ENCODE measurements around the gene PTMS. TPM values are rescaled to one million over a fixed set of nuclear protein-coding genes. Genes with fewer than 3 reads are reported as not detected.

The PTMS gene
- total and polyA plus RNA-seq, 9 of the 15 experiments (the other 6 are each of a cell fraction or from before 2014, with no cell fraction given), result 5.1 to 287 (median 78.5) TPM

GRCh38 chr12:6730169-6730568, 36.0 kb upstream of the PTMS start:
- FAIRE-seq (no peak), DNase-seq (ENCODE audit: extremely low read depth in 1 of 4, low spot score in 3 of 4) (no peak), ATAC-seq (no peak)
- Histone ChIP-seq H3K4me1 (replicated peaks in 1 of 2; ENCODE audit: control insufficient read depth in 2 of 2, insufficient read depth in 2 of 2, low read length in 2 of 2) (peaks cover 6 to 10% of the 10 kb centered on the region in 2 experiments; a peak in 3 of 5 replicates), H3K27ac (ENCODE audit: extremely low read depth, low read depth, low read length) (no peak overlapping the region), H3K9ac (ENCODE audit: insufficient read depth in 1 of 2, low read depth in 2 of 2, low read length in 2 of 2) (peak overlapping the region in 1 of 2 experiments; percentile 52; a peak in 1 of 4 replicates), H2AFZ (ENCODE audit: low read depth, low read length) (no peak overlapping the region), H3K4me2 (ENCODE audit: insufficient read depth, low read length) (no peak overlapping the region), H3K36me3 (ENCODE audit: control insufficient read depth, insufficient read depth, low read length) (peaks cover 34% of the 10 kb centered on the region; the same call in 2 of the 3 replicates), H3K9me3 (replicated peaks; ENCODE audit: control insufficient read depth, insufficient read depth, low read depth, low read length) (no peaks in the 10 kb centered on the region), H3K4me3 (no peak overlapping the region), H4K20me1 (replicated peaks; ENCODE audit: control insufficient read depth, insufficient read depth, low read length) (no peaks in the 10 kb centered on the region), H3K27me3 (ENCODE audit: control insufficient read depth in 2 of 2, insufficient read depth in 2 of 2, low read length in 2 of 2) (no peaks in the 10 kb centered on the region), H3K9me1 (ENCODE audit: control insufficient read depth, insufficient read depth, low read length) (no peaks in the 10 kb centered on the region), H3K79me2 (ENCODE audit: control insufficient read depth, insufficient read depth, low read length) (peaks cover 6% of the 10 kb centered on the region)
- WGBS (ENCODE audit: insufficient coverage, low coverage, missing lambda C conversion rate), result 71% methylated on average over 7 of the region's 8 CpGs
- POLR2A ChIA-PET, result no interaction called here
- CTCF ChIA-PET (ENCODE audit: low intra/inter-chr PET ratio), result no interaction called here
- in situ Hi-C loops (cut with MboI), result no loop called here
- no peak for TF ChIP-seq DDX20 (tag; IDR thresholded peaks at IDR 0.05; ENCODE audit: low read depth)
- intact Hi-C loops (cut with micrococcal nuclease), result no loop called here
- no TSS peak for BruUV-seq (replicated peaks)

- no peak for ATAC-seq
- Histone ChIP-seq H2AFZ (ENCODE audit: low read depth, low read length) (no peak overlapping the region), H3K79me2 (ENCODE audit: control insufficient read depth, insufficient read depth, low read length) (no peaks in the 10 kb centered on the region), H3K27me3 (ENCODE audit: control insufficient read depth in 2 of 2, insufficient read depth in 2 of 2, low read length in 2 of 2) (no peaks in the 10 kb centered on the region), H3K4me2 (ENCODE audit: insufficient read depth, low read length) (no peak overlapping the region), H3K4me1 (replicated peaks in 1 of 2; ENCODE audit: control insufficient read depth in 2 of 2, insufficient read depth in 2 of 2, low read length in 2 of 2) (peaks cover 0 to 2% of the 10 kb centered on the region in 2 experiments; a peak in 2 of 5 replicates), H3K9me1 (ENCODE audit: control insufficient read depth, insufficient read depth, low read length) (no peaks in the 10 kb centered on the region), H3K36me3 (ENCODE audit: control insufficient read depth, insufficient read depth, low read length) (peaks cover 17% of the 10 kb centered on the region; the same call in 1 of the 3 replicates), H3K27ac (ENCODE audit: extremely low read depth, low read depth, low read length) (no peak overlapping the region), H3K4me3 (no peak overlapping the region), H4K20me1 (replicated peaks; ENCODE audit: control insufficient read depth, insufficient read depth, low read length) (no peaks in the 10 kb centered on the region), H3K9ac (ENCODE audit: insufficient read depth in 1 of 2, low read depth in 2 of 2, low read length in 2 of 2) (peak overlapping the region in 1 of 2 experiments; percentile 35; a peak in 2 of 4 replicates), H3K9me3 (replicated peaks; ENCODE audit: control insufficient read depth, insufficient read depth, low read depth, low read length) (no peaks in the 10 kb centered on the region; the same call in 1 of the 2 replicates)
- intact Hi-C loops (cut with micrococcal nuclease), result loop anchor here (1.0 kb wide), 2 partner anchors 45 to 91 kb away; no protein-coding TSS in a partner anchor
- DNase-seq (ENCODE audit: extremely low read depth in 1 of 4, low spot score in 3 of 4), result no peak
- FAIRE-seq, result no peak
- ChIA-PET POLR2A (interaction anchor here (0.9 to 1.3 kb wide), 2 partner anchors 10 to 11 kb away, joined by 3 to 9 read pairs; partner anchors contain the start of gene COPS7A), CTCF (ENCODE audit: low intra/inter-chr PET ratio) (interaction anchor here (1.4 to 1.5 kb wide), 2 partner anchors 44 to 91 kb away, joined by 6 read pairs; no protein-coding TSS in a partner anchor)
- no TSS peak for BruUV-seq (replicated peaks)
- TF ChIP-seq SAP30 (IDR thresholded peaks at IDR 0.05; ENCODE audit: borderline replicate concordance, insufficient read depth, low read depth, low read length, poor library complexity, severe bottlenecking) (no peak), ZNF589 (CRISPR knock-in tag; IDR thresholded peaks at IDR 0.05; ENCODE audit: low read depth) (no peak), NFIX (CRISPR knock-in tag; IDR thresholded peaks at IDR 0.05; ENCODE audit: low read depth) (no peak), FOXP4 (CRISPR knock-in tag; IDR thresholded peaks at IDR 0.05; ENCODE audit: borderline replicate concordance) (no peak), ZNF696 (CRISPR knock-in tag; conservative IDR thresholded peaks at IDR 0.05) (no peak), CBX5 (IDR thresholded peaks at IDR 0.05; ENCODE audit: borderline replicate concordance, low read depth) (no peak), ELK3 (CRISPR knock-in tag; IDR thresholded peaks at IDR 0.05) (no peak), SRSF7 (optimal IDR thresholded peaks at IDR 0.05; ENCODE audit: low read depth, low read length) (no peak)
- 75% methylated on average over 10 of the region's 10 CpGs for WGBS (ENCODE audit: insufficient coverage, low coverage, missing lambda C conversion rate)
- in situ Hi-C loops (cut with MboI), result no loop called here
Measured at GRCh38 chr12:6734506-6735387, 31.4 kb upstream of the PTMS start.

Measured in K562 (cell line).